Fibroblast of lung (primary cell): ENCODE data around the gene FAM13A. TPM values are rescaled to one million over a fixed set of nuclear protein-coding genes. Genes with fewer than 3 reads are reported as not detected.

ENCODE experiments used
- DNase-seq, 2 donors: peaks; one replicate each; pipeline versions ENCODE4 v3.0.0 to v3.0.0-alpha.2; 2010; ENCODE audit warnings: low read depth in 2 of 2
- H2AFZ ChIP-seq: 2 replicates; pipeline ENCODE4 v1.5.1; 2012; ENCODE audit warnings: low read length, control low read depth, inconsistent platforms
- H3K27ac ChIP-seq: 2 replicates; pipeline ENCODE4 v1.5.1; 2011; ENCODE audit warnings: low read length, control low read depth; ENCODE audit not compliant: insufficient read depth
- H3K27me3 ChIP-seq: 2 replicates; pipeline ENCODE4 v1.5.1; 2011; ENCODE audit warnings: mild to moderate bottlenecking, low read length; ENCODE audit not compliant: control insufficient read depth, insufficient read depth
- H3K36me3 ChIP-seq: 2 replicates; pipeline ENCODE4 v1.5.1; 2011; ENCODE audit warnings: low read length; ENCODE audit not compliant: control insufficient read depth, insufficient read depth
- H3K4me1 ChIP-seq: 2 replicates; pipeline ENCODE4 v1.5.1; 2011; ENCODE audit warnings: low read length; ENCODE audit not compliant: control insufficient read depth, insufficient read depth; ENCODE audit errors: extremely low read depth
- H3K4me2 ChIP-seq: 2 replicates; pipeline ENCODE4 v1.5.1; 2011; ENCODE audit warnings: low read length, control low read depth; ENCODE audit not compliant: insufficient read depth; ENCODE audit errors: extremely low read depth
- H3K4me3 ChIP-seq, 4 experiments: fragments of 200-600 bp in 1 of 4; sonication (generic) in 1 of 4; replicated peaks in 1 of 4; 2 replicates each; pipeline ENCODE4 v1.5.1; 2011 to 2016; ENCODE audit warnings: low read length in 4 of 4, low read depth in 3 of 4, mild to moderate bottlenecking in 3 of 4, control low read depth in 2 of 4, inconsistent platforms in 1 of 4, mixed read lengths in 1 of 4; ENCODE audit not compliant: insufficient read depth in 1 of 4; ENCODE audit errors: control extremely low read depth in 1 of 4
- H3K79me2 ChIP-seq: 2 replicates; pipeline ENCODE4 v1.5.1; 2012; ENCODE audit warnings: mild to moderate bottlenecking, low read length, inconsistent platforms; ENCODE audit not compliant: control insufficient read depth, insufficient read depth
- H3K9ac ChIP-seq: 2 replicates; pipeline ENCODE4 v1.5.1; 2011; ENCODE audit warnings: mild to moderate bottlenecking, low read length, control low read depth; ENCODE audit not compliant: insufficient read depth
- H3K9me3 ChIP-seq: 2 replicates; pipeline ENCODE4 v1.5.1; 2012; ENCODE audit warnings: low read depth, low read length; ENCODE audit not compliant: control insufficient read depth, insufficient read depth
- H4K20me1 ChIP-seq: 2 replicates; pipeline ENCODE4 v1.5.1; 2011; ENCODE audit warnings: low read length; ENCODE audit not compliant: control insufficient read depth, insufficient read depth; ENCODE audit errors: extremely low read depth
- EZH2 ChIP-seq: IDR thresholded peaks from 2 replicates; pipeline ENCODE4 v1.5.1; 2012; ENCODE audit warnings: low read length, control low read depth, mild to moderate bottlenecking; ENCODE audit errors: missing control alignments
- polyA plus RNA-seq, 2 donors: library from polyadenylated mRNA; depleted of rRNA in 1 of 2; stranded (reverse) in 1 of 2; unstranded in 1 of 2; fragments of >200 nt; gene quantifications; 2 replicates each; pipeline ENCODE4 v1.2.1, GENCODE V29; 2011 to 2012; ENCODE audit warnings: missing spikeins in 1 of 2
- total RNA-seq: library from RNA; depleted of rRNA; stranded (reverse); fragments of >200 nt; gene quantifications from 2 replicates; pipeline ENCODE4 v1.2.1, GENCODE V29; 2014
- TF ChIP-seq, protein P1 (sequence below), 2 donors: IDR thresholded peaks in 1 of 2; conservative IDR thresholded peaks in 1 of 2; 1 replicate in 1 of 2; 2 replicates in 1 of 2; pipeline ENCODE4 v1.5.1; 2011 to 2012; ENCODE audit warnings: low read length in 2 of 2, control low read depth in 1 of 2, inconsistent platforms in 1 of 2, low read depth in 1 of 2, mild to moderate bottlenecking in 1 of 2

Gene FAM13A
- total and polyA plus RNA-seq, 2 donors (not counting 1 experiment from before 2014, with no cell fraction given), result 14.3 to 23.9 TPM

DNA sequence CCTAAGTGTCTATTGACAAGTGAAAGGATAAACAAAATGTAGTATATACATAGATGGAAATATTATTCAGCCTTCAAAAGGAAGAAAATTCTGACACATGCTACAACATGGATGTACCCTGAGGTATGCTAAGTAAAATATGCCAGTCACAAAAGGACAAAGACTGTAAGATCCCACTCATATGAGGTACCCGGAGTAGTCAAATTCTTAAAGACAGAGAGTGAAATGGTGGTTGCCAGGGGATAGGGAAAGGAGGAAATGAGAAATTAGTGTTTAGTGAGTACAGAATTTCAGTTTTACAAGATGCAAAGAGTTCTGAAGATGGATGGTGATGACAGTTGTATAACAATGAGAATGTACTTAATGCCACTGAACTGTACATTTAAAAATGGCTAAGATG is 257.1 kb downstream of the FAM13A start:
- no peak overlapping the region for H3K9ac ChIP-seq
- H4K20me1 ChIP-seq, result no peaks in the 10 kb centered on the region
- no peak for DNase-seq
- no peak overlapping the region for H3K4me3 ChIP-seq
- H3K9me3 ChIP-seq, result no peaks in the 10 kb centered on the region
- H3K27ac ChIP-seq, result no peak overlapping the region
- H3K27me3 ChIP-seq, result no peaks in the 10 kb centered on the region
- peaks cover 2% of the 10 kb centered on the region for H3K36me3 ChIP-seq
- no peak overlapping the region for H3K4me2 ChIP-seq
- TF ChIP-seq, protein P1, sequence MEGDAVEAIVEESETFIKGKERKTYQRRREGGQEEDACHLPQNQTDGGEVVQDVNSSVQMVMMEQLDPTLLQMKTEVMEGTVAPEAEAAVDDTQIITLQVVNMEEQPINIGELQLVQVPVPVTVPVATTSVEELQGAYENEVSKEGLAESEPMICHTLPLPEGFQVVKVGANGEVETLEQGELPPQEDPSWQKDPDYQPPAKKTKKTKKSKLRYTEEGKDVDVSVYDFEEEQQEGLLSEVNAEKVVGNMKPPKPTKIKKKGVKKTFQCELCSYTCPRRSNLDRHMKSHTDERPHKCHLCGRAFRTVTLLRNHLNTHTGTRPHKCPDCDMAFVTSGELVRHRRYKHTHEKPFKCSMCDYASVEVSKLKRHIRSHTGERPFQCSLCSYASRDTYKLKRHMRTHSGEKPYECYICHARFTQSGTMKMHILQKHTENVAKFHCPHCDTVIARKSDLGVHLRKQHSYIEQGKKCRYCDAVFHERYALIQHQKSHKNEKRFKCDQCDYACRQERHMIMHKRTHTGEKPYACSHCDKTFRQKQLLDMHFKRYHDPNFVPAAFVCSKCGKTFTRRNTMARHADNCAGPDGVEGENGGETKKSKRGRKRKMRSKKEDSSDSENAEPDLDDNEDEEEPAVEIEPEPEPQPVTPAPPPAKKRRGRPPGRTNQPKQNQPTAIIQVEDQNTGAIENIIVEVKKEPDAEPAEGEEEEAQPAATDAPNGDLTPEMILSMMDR (conservative IDR thresholded peaks at IDR 0.05 in 1 of 2, IDR thresholded peaks at IDR 0.05 in 1 of 2; ENCODE audit: low read depth in 1 of 2, low read length in 2 of 2), result no peak
- no peak for TF ChIP-seq EZH2
- peaks cover 2% of the 10 kb centered on the region for H3K4me1 ChIP-seq
- no peak overlapping the region for H2AFZ ChIP-seq
- no peaks in the 10 kb centered on the region for H3K79me2 ChIP-seq

DNA sequence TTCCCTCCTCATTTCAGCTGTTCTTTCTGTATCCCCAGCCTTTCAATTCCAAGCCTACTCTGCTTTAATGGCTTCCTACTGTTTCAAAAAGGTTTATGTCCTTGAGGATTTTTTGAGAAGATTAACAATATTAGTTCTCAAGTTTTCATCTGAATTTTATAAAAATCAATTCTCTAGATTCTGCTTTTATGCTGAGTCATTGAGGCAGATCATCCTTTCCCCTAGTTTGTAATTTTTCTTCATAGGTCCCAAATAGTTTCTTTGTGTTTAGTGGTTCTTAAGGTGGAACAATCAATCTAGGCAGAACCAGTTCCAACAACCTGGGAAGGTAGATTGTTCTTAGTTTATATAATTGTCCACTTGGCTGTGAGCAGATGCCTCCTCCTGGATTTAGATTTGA is 259.3 kb downstream of the FAM13A start:
- Histone ChIP-seq H3K79me2 (no peaks in the 10 kb centered on the region), H3K4me1 (no peaks in the 10 kb centered on the region), H3K4me2 (no peak overlapping the region), H3K27me3 (no peaks in the 10 kb centered on the region), H3K36me3 (peaks cover 2% of the 10 kb centered on the region), H2AFZ (no peak overlapping the region), H3K9me3 (no peaks in the 10 kb centered on the region), H3K9ac (no peak overlapping the region), H3K4me3 (no peak overlapping the region), H3K27ac (no peak overlapping the region), H4K20me1 (no peaks in the 10 kb centered on the region)
- no peak for DNase-seq
- TF ChIP-seq, protein P1 (conservative IDR thresholded peaks at IDR 0.05 in 1 of 2, IDR thresholded peaks at IDR 0.05 in 1 of 2; ENCODE audit: low read depth in 1 of 2, low read length in 2 of 2), result no peak
- no peak for TF ChIP-seq EZH2

DNA sequence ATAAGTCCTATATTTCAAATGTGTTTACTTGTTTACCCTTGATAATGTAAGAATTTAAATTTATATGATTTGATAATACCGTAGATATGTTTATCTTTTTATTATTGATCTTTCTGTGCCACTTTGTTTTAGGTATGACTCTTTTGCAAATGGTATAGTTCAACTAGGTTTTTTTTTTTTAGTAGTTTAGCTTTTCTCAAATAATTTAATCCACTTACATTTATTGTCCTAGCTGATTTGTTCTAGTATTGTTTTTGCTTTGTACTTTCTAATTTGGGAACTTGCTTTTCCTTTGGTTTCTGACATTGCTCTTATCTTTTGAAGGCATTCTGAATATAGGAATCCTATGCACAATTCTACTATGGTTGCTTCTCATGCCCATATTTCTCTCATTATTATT is 260.4 kb downstream of the FAM13A start:
- Histone ChIP-seq H3K4me2 (no peak overlapping the region), H3K27ac (no peak overlapping the region), H3K9me3 (no peaks in the 10 kb centered on the region), H3K36me3 (no peaks in the 10 kb centered on the region), H4K20me1 (no peaks in the 10 kb centered on the region), H3K27me3 (no peaks in the 10 kb centered on the region), H3K79me2 (no peaks in the 10 kb centered on the region), H3K4me1 (no peaks in the 10 kb centered on the region), H3K9ac (no peak overlapping the region), H3K4me3 (no peak overlapping the region), H2AFZ (no peak overlapping the region)
- TF ChIP-seq, protein P1 (conservative IDR thresholded peaks at IDR 0.05 in 1 of 2, IDR thresholded peaks at IDR 0.05 in 1 of 2; ENCODE audit: low read depth in 1 of 2, low read length in 2 of 2), result no peak
- no peak for TF ChIP-seq EZH2
- no peak for DNase-seq
